H1 (cell line): ENCODE measurements around the gene DAZAP2. TPM values are rescaled to one million over a fixed set of nuclear protein-coding genes. Genes with fewer than 3 reads are reported as not detected.

Source experiments
- CTCF ChIA-PET: fragments of 300-600 bp; sonication (Branson Sonifier 250); formaldehyde crosslinking; loops from one replicate; lab custom pipeline; 2021; ENCODE audit not compliant: partially characterized antibody; lab: Charles Lee
- POLR2A ChIA-PET: fragments of 300-600 bp; sonication (Branson Sonifier 250); formaldehyde crosslinking; loops from one replicate; lab custom pipeline; 2021; ENCODE audit warnings: inconsistent platforms; ENCODE audit not compliant: partially characterized antibody; lab: Charles Lee
- DNase-seq, 2 experiments: peaks; one replicate each; pipeline versions ENCODE4 v3.0.0 to v3.0.0-alpha.2; 2010 to 2022; ENCODE audit warnings: low spot score in 2 of 2, low read depth in 1 of 2, mixed read lengths in 1 of 2
- FAIRE-seq: peaks from 2 replicates; lab custom pipeline; 2011; peaks lifted over from hg19 to GRCh38; lab: Jason Lieb, UNC
- H2AFZ ChIP-seq: 2 replicates; pipeline ENCODE4 v1.8.1; 2012; ENCODE audit warnings: low read length, inconsistent platforms
- H2AK5ac ChIP-seq: 2 replicates; pipeline ENCODE4 v1.6.1; 2013; ENCODE audit warnings: low read depth, low read length
- H2BK120ac ChIP-seq: replicated peaks from 2 replicates; pipeline ENCODE3; 2013; ENCODE audit warnings: low read depth, low read length, inconsistent platforms
- H2BK12ac ChIP-seq: 2 replicates; pipeline ENCODE4 v1.6.1; 2013; ENCODE audit warnings: low read depth, low read length
- H2BK15ac ChIP-seq: 2 replicates; pipeline ENCODE4 v1.6.1; 2013; ENCODE audit warnings: low read length
- H2BK20ac ChIP-seq: 2 replicates; pipeline ENCODE4 v1.6.1; 2013; ENCODE audit warnings: low read length
- H2BK5ac ChIP-seq: 2 replicates; pipeline ENCODE4 v1.6.1; 2013; ENCODE audit warnings: low read depth, low read length
- H3K14ac ChIP-seq: 2 replicates; pipeline ENCODE4 v1.6.1; 2013; ENCODE audit warnings: inconsistent platforms; ENCODE audit not compliant: insufficient read length
- H3K18ac ChIP-seq: 2 replicates; pipeline ENCODE4 v1.6.1; 2013; ENCODE audit warnings: low read length; ENCODE audit errors: extremely low read depth
- H3K23ac ChIP-seq: 2 replicates; pipeline ENCODE4 v1.6.1; 2013; ENCODE audit warnings: inconsistent platforms; ENCODE audit not compliant: insufficient read length
- H3K23me2 ChIP-seq: 2 replicates; pipeline ENCODE4 v1.6.1; 2013; ENCODE audit warnings: low read depth, low read length
- H3K27ac ChIP-seq: 2 replicates; pipeline ENCODE4 v1.6.1; 2011; ENCODE audit warnings: low read depth, low read length, inconsistent platforms
- H3K27me3 ChIP-seq, 4 experiments: replicated peaks in 1 of 4; 1 replicate in 1 of 4; 2 replicates in 3 of 4; pipeline versions ENCODE4 v1.6.1 to v1.8.1; 2011 to 2013; ENCODE audit warnings: low read length in 3 of 4, mild to moderate bottlenecking in 3 of 4, inconsistent platforms in 2 of 4, mixed read lengths in 2 of 4, moderate library complexity in 1 of 4; ENCODE audit not compliant: control insufficient read depth in 3 of 4, insufficient read depth in 3 of 4; ENCODE audit errors: extremely low read depth in 1 of 4
- H3K36me3 ChIP-seq, 4 experiments: 2 replicates each; pipeline versions ENCODE4 v1.6.1 to v1.8.1; 2011 to 2013; ENCODE audit warnings: mild to moderate bottlenecking in 4 of 4, low read length in 3 of 4, moderate library complexity in 2 of 4, control low read depth in 1 of 4, inconsistent platforms in 1 of 4; ENCODE audit not compliant: insufficient read depth in 4 of 4, control insufficient read depth in 2 of 4
- H3K4ac ChIP-seq: replicated peaks from 2 replicates; pipeline ENCODE3; 2013; ENCODE audit warnings: low read length, low read depth, mixed read lengths, inconsistent platforms; ENCODE audit not compliant: insufficient read length
- H3K4me1 ChIP-seq, 4 experiments: replicated peaks in 1 of 4; 1 replicate in 1 of 4; 2 replicates in 3 of 4; pipeline versions ENCODE4 v1.6.1 to v1.8.1; 2011 to 2013; ENCODE audit warnings: low read length in 3 of 4, inconsistent platforms in 2 of 4, mixed read lengths in 1 of 4; ENCODE audit not compliant: insufficient read depth in 4 of 4, control insufficient read depth in 3 of 4
- H3K4me2 ChIP-seq, 2 experiments: 2 replicates each; pipeline versions ENCODE4 v1.6.1 to v1.8.1; 2011 to 2013; ENCODE audit warnings: low read depth in 2 of 2, low read length in 2 of 2, control low read depth in 1 of 2, inconsistent platforms in 1 of 2, mild to moderate bottlenecking in 1 of 2; ENCODE audit not compliant: insufficient read depth in 1 of 2
- H3K4me3 ChIP-seq, 4 experiments: fragments of 200-600, 300-600 bp in 1 of 4; sonication (generic), shearing (Covaris generic), sonication (Bioruptor Twin) in 1 of 4; 2 replicates each; pipeline versions ENCODE4 v1.5.1 to v1.8.1; 2011 to 2016; ENCODE audit warnings: low read length in 4 of 4, low read depth in 3 of 4, control low read depth in 2 of 4, inconsistent platforms in 2 of 4, mild to moderate bottlenecking in 2 of 4, mixed read lengths in 1 of 4, moderate library complexity in 1 of 4; ENCODE audit not compliant: insufficient read depth in 2 of 4; ENCODE audit errors: extremely low read depth in 1 of 4
- H3K56ac ChIP-seq: replicated peaks from 2 replicates; pipeline ENCODE3; 2013; ENCODE audit warnings: low read depth, mild to moderate bottlenecking, mixed read lengths, low read length, inconsistent platforms; ENCODE audit not compliant: insufficient read length
- H3K79me1 ChIP-seq: 2 replicates; pipeline ENCODE4 v1.6.1; 2013; ENCODE audit warnings: low read depth, low read length, control low read depth
- H3K79me2 ChIP-seq, 2 experiments: 2 replicates each; pipeline versions ENCODE4 v1.6.1 to v1.8.1; 2012 to 2013; ENCODE audit warnings: low read length in 2 of 2, mild to moderate bottlenecking in 2 of 2, inconsistent platforms in 1 of 2; ENCODE audit not compliant: insufficient read depth in 2 of 2, control insufficient read depth in 1 of 2
- H3K9ac ChIP-seq, 4 experiments: replicated peaks in 1 of 4; 1 replicate in 1 of 4; 2 replicates in 3 of 4; pipeline versions ENCODE4 v1.6.1 to v1.8.1; 2011 to 2013; ENCODE audit warnings: low read depth in 3 of 4, low read length in 3 of 4, control low read depth in 2 of 4, mild to moderate bottlenecking in 2 of 4, moderate library complexity in 2 of 4, inconsistent platforms in 1 of 4; ENCODE audit errors: extremely low read depth in 1 of 4
- H3K9me3 ChIP-seq, 2 experiments: 2 replicates each; pipeline versions ENCODE4 v1.6.1 to v1.8.1; 2012 to 2013; ENCODE audit warnings: mild to moderate bottlenecking in 2 of 2, moderate library complexity in 2 of 2, control low read depth in 1 of 2, inconsistent platforms in 1 of 2, low read depth in 1 of 2, low read length in 1 of 2, mixed read lengths in 1 of 2; ENCODE audit not compliant: insufficient read depth in 2 of 2
- H4K20me1 ChIP-seq, 2 experiments: replicated peaks in 1 of 2; 2 replicates each; pipeline versions ENCODE3 to v1.8.1; 2011 to 2013; ENCODE audit warnings: inconsistent platforms in 2 of 2, low read length in 2 of 2, mild to moderate bottlenecking in 1 of 2; ENCODE audit not compliant: insufficient read depth in 2 of 2, control insufficient read depth in 1 of 2
- H4K5ac ChIP-seq: 2 replicates; pipeline ENCODE4 v1.6.1; 2013; ENCODE audit warnings: low read length, low read depth, mixed read lengths, inconsistent platforms; ENCODE audit not compliant: insufficient read length
- H4K8ac ChIP-seq: 2 replicates; pipeline ENCODE4 v1.8.0; 2013; ENCODE audit warnings: mild to moderate bottlenecking, moderate library complexity, low read length, inconsistent platforms; ENCODE audit not compliant: insufficient read depth; ENCODE audit errors: extremely low read depth
- H4K91ac ChIP-seq: replicated peaks from 2 replicates; pipeline ENCODE3; 2013; ENCODE audit warnings: low read length, mixed read lengths, inconsistent platforms; ENCODE audit not compliant: insufficient read length
- ATF3 ChIP-seq: IDR thresholded peaks from 2 replicates; pipeline ENCODE4 v1.6.1; 2011; ENCODE audit warnings: low read depth, mild to moderate bottlenecking, low read length; ENCODE audit not compliant: insufficient read depth
- CBX5 ChIP-seq: fragments of 300-800, 300-1000 bp; sonication (generic); IDR thresholded peaks from 2 replicates; pipeline ENCODE4 v1.7.1; 2016; ENCODE audit warnings: antibody characterized with exemption, low read length, low read depth
- CEBPB ChIP-seq: IDR thresholded peaks from 2 replicates; pipeline ENCODE4 v1.6.1; 2012; ENCODE audit warnings: low read depth, low read length
- EP300 ChIP-seq, 2 experiments: IDR thresholded peaks; 1 replicate in 1 of 2; 2 replicates in 1 of 2; pipeline ENCODE4 v1.6.1; 2011 to 2012; ENCODE audit warnings: low read depth in 2 of 2, low read length in 2 of 2, mild to moderate bottlenecking in 2 of 2, borderline replicate concordance in 1 of 2, inconsistent platforms in 1 of 2, moderate library complexity in 1 of 2
- FOSL1 ChIP-seq: IDR thresholded peaks from 2 replicates; pipeline ENCODE4 v1.6.1; 2011; ENCODE audit warnings: mild to moderate bottlenecking, low read depth, low read length, moderate library complexity; ENCODE audit not compliant: insufficient read depth
- JUND ChIP-seq: IDR thresholded peaks from 2 replicates; pipeline ENCODE4 v1.6.1; 2011; ENCODE audit warnings: mild to moderate bottlenecking, improper control_type of control experiment, low read length
- KDM1A ChIP-seq: fragments of 200-600, 300-600 bp; sonication (generic); IDR thresholded peaks from 2 replicates; pipeline ENCODE4 v1.7.1; 2016; ENCODE audit warnings: mild to moderate bottlenecking, low read length, borderline replicate concordance
- PHF8 ChIP-seq: fragments of 200-600 bp; sonication (generic); conservative IDR thresholded peaks from 2 replicates; pipeline ENCODE4 v1.7.1; 2012; ENCODE audit warnings: low read depth, mild to moderate bottlenecking, inconsistent platforms, low read length, moderate library complexity
- RXRA ChIP-seq: IDR thresholded peaks from 2 replicates; pipeline ENCODE4 v1.6.1; 2011; ENCODE audit warnings: low read depth, mild to moderate bottlenecking, low read length, moderate library complexity; ENCODE audit not compliant: insufficient read depth
- SP2 ChIP-seq: IDR thresholded peaks from 2 replicates; pipeline ENCODE4 v1.6.1; 2012; ENCODE audit warnings: mild to moderate bottlenecking, low read length, inconsistent platforms
- SP4 ChIP-seq: IDR thresholded peaks from 2 replicates; pipeline ENCODE4 v1.6.1; 2012; ENCODE audit warnings: low read length, inconsistent platforms
- TBP ChIP-seq: IDR thresholded peaks from 2 replicates; pipeline ENCODE4 v1.6.1; 2011; ENCODE audit warnings: low read depth, low read length, improper control_type of control experiment
- WGBS, 2 experiments: shearing (Covaris generic) in 1 of 2; methylation state at CpG; one replicate each; pipeline versions ENCODE4 v1.1.6 to v1.1.7; 2013 to 2015; ENCODE audit warnings: low lambda C conversion rate in 2 of 2, mixed read lengths in 2 of 2, inconsistent platforms in 1 of 2, low coverage in 1 of 2, missing lambda C conversion rate in 1 of 2; ENCODE audit not compliant: insufficient replicate concordance in 2 of 2, insufficient coverage in 1 of 2, insufficient read length in 1 of 2; ENCODE audit errors: extremely low coverage in 1 of 2, missing lambda C conversion rate in 1 of 2; 5-methylcytosine and 5-hydroxymethylcytosine counted together
- polyA plus RNA-seq, 7 experiments: library from polyadenylated mRNA; depleted of rRNA in 3 of 7; stranded (reverse) in 5 of 7; unstranded in 2 of 7; fragments of >200 nt in 5 of 7; fragments of 200-250 nt in 2 of 7; gene quantifications; 1 replicate in 5 of 7; 2 replicates in 1 of 7; 4 replicates in 1 of 7; pipeline versions ENCODE4 v1.2.1 to v1.2.3, GENCODE V29; 2011 to 2013; ENCODE audit warnings: missing spikeins in 2 of 7, mixed read lengths in 2 of 7
- total RNA-seq: library from RNA; stranded (reverse); fragmentation: NEBNext Ultra II Directional; extraction: Animal tissue kit (Norgen Biotek cat#: 25700); gene quantifications from 2 replicates; pipeline ENCODE4 v1.2.1, GENCODE V29; 2021

DAZAP2 gene
- total and polyA plus RNA-seq, 2 of the 8 experiments (the other 6 are each of a cell fraction or from before 2014, with no cell fraction given), result 27.1 to 77.2 TPM

- Histone ChIP-seq H4K8ac (no peak overlapping the region), H2AFZ (no peak overlapping the region), H2BK20ac (no peak overlapping the region), H3K79me2 (no peaks in the 10 kb centered on the region), H3K79me1 (no peaks in the 10 kb centered on the region), H2BK120ac (no peak overlapping the region), H3K23ac (no peak overlapping the region), H3K23me2 (no peaks in the 10 kb centered on the region), H3K4me2 (no peak overlapping the region), H3K9me3 (no peaks in the 10 kb centered on the region), H4K91ac (no peak overlapping the region), H3K36me3 (no peaks in the 10 kb centered on the region), H2BK15ac (no peak overlapping the region), H3K14ac (no peak overlapping the region), H4K5ac (no peak overlapping the region), H3K9ac (no peak overlapping the region; a peak in 1 of 7 replicates), H2BK12ac (no peak overlapping the region), H3K27ac (no peak overlapping the region), H2BK5ac (no peak overlapping the region), H3K18ac (no peak overlapping the region), H3K4me1 (no peaks in the 10 kb centered on the region), H3K4ac (no peak overlapping the region), H3K27me3 (no peaks in the 10 kb centered on the region), H4K20me1 (no peaks in the 10 kb centered on the region), H3K4me3 (no peak overlapping the region), H3K56ac (no peak overlapping the region), H2AK5ac (no peak overlapping the region)
- DNase-seq, result no peak
- no peak for FAIRE-seq
- 85% methylated on average over 4 of the region's 4 CpGs; no CpG with 5 or more reads in 1 of the 2 experiments for WGBS, 2 experiments
- CTCF ChIA-PET, result interaction anchor here (0.9 to 2.4 kb wide), 5 partner anchors 10 to 70 kb away, joined by 3 to 7 read pairs (median 3); no protein-coding TSS in a partner anchor
- POLR2A ChIA-PET, result interaction anchor here (1.0 kb wide), 1 partner anchor 82 kb away, joined by 3 read pairs; no protein-coding TSS in a partner anchor
- TF ChIP-seq EP300 (IDR thresholded peaks at IDR 0.05; ENCODE audit: borderline replicate concordance in 1 of 2, low read depth in 2 of 2, low read length in 2 of 2) (no peak), PHF8 (no peak), CEBPB (no peak), SP4 (no peak), RXRA (no peak), ATF3 (no peak), KDM1A (no peak), TBP (no peak), FOSL1 (no peak), CBX5 (no peak), SP2 (no peak), JUND (no peak)
These were observed 42.7 kb downstream of the DAZAP2 start for GRCh38 chr12:51281202-51281924.
